GM21381 (cell line): ENCODE measurements around the gene TTC31.
"Not testable (repeated sequence)": the region's sequence is repeated elsewhere in the genome, so short reads cannot be mapped to it uniquely, and the experiment has no call there.

Experiments
- ATAC-seq: cut with Tn5 transposase; IDR thresholded peaks from one replicate; pipeline ENCODE4 v1.9.1; 2021; ENCODE audit warnings: mild to moderate bottlenecking, moderate library complexity; ENCODE audit not compliant: unreplicated experiment

Gene TTC31

DNA sequence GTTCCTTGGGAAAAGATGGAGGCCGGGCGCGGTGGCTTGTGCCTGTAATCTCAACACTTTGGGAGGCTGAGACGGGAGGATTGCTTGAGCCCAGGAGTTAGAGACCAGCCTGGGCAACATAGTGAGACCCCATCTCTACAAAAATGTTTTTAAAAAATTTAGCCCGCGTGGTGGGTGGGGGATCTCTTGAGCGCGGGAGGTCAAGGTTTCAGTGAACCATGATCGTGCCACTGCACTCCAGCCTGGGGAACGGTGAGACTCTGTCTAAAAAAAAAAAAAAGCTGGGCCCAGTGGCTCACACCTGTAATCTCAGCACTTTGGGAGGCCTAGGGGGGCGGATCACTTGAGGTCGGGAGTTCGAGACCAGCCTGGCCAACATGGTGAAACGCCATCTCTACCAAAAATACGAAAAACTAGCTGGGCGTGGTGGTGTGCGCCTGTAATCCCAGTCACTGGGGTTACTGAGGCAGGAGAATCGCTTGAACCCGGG, 839 bp downstream of the TTC31 start:
- not testable (repeated sequence) for ATAC-seq

DNA sequence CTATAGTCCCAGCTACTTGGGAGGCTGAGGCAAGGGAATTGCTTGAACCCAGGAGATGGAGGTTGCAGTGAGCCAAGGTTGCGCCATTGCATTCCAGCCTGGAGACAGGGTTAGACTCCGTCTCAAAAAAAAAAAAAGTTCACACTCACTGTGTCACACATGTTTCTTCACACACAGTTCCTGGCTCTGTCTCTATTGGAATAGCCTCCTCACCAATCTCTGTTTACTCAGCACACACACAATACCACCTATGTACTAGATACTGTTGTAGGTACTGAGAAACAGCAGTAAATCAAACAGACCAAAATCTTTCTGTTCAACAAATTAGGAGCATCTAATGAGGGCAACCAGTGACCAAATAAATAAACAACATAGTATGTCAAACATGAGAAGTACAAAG, 3.3 kb downstream of the TTC31 start:
- no peak for ATAC-seq

DNA sequence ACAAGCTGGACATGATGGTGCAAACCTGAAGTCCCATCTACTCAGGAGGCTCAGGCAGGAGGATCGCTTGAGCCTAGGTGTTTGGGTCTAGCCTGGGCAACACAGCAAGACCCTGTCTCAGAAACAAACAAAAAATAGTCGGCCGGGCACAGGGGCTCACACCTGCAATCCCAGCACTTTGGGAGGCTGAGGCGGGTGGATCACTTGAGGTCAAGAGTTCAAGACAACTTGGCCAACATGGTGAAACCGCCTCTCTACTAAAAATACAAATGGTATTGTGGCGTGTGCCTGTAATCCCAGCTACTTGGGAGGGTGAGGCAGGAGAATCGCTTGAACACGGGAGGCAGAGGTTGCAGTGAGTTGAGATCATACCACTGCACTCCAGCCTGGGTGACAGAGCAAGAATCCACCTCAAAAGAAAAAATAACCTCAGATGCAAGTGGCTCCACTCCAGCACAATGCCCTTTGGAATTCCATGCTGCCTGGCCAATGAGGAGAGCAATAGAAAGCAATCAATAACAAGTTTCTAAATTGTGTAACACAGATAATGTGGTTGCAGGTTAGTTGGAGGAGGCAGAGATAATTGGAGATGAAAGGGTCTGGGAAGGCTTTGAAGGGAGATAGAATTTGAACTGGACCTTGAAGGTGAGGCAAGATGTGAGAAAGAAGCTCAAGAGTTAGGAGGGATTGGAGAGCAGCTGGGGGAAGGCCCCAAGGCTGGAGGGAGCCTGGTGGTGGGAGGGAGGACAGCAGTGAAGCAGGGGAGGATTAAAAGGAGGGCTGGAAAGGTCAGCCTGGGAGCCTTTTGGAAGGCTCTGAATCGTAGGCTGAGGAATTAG, 6.0 kb downstream of the TTC31 start:
- no peak for ATAC-seq

DNA sequence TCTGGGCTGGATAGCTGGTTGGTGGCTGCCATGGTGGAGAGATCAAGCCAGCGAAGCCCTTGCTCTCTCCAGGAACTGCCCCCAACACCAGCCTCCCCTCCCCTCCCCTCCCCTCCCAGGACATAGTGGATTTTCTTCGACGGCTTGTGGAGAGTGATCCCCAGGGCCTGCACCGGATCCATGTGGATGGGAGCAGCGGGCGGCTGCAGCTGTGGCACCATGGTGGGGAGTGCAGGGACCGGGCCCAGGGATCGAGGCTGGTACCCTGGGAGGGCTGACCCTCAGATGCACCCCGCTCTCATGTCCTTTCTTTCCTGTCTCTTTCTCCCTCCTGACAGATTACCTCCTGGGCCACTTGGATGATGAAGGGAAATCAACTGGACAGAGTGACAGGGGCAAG, 7.0 kb downstream of the TTC31 start:
- no peak for ATAC-seq

DNA sequence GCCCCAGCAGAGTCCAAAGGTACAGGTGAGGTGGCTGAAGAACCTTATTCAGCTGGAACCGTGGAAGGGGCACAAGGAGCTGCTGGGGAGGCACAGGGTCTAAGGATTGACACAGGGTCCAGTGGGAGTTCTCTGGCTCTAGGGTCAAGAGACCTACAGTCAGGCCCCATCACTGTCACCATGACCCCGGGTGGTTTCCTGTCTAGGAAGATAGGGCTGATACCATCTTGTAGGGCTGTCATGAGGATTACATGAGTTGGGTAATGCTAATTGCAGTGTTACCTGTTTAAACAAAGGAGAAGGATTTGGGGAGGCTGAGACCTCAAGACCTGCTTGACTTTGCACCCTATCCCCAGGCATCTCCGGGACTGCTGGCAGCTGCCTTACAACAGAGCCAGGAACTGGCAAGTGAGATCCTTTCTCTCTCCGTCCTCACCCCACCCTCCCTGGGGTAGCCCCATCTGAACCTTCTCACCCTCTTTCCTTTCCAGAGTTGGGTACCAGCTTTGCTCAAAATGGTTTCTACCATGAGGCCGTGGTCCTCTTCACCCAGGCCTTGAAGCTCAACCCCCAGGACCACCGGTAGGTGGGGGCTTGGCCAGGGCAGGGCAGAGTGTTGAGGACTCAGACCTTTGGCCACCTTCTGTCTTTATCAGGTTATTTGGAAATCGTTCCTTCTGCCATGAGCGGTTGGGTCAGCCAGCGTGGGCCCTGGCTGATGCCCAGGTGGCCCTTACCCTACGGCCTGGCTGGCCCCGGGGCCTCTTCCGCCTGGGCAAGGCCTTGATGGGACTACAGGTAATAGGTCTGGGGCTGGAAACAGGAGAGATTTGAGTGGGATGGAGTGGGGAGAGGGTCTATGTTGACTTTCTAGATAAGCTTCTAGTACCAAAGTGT, 9.0 kb downstream of the TTC31 start:
- ATAC-seq = no peak

DNA sequence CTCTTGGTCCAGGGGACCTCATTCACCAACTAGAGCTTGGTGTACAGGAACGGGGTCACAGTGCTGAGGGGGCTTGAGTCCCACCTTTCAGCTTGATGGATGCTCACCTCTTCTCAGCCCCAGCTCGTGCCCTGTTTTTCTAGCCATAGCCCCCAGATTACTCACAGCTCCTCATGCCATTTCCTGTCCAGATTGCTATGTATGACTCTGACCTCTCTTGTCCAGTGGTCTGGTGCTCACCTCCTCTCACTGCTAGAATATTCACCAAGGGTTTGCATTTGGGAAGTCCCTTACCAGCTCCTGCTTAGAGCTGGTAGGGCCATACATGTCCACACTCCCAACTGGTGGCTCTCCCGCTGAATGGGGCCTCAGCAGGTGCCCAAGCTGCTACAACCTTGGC, 10.7 kb downstream of the TTC31 start:
- ATAC-seq = no peak

DNA sequence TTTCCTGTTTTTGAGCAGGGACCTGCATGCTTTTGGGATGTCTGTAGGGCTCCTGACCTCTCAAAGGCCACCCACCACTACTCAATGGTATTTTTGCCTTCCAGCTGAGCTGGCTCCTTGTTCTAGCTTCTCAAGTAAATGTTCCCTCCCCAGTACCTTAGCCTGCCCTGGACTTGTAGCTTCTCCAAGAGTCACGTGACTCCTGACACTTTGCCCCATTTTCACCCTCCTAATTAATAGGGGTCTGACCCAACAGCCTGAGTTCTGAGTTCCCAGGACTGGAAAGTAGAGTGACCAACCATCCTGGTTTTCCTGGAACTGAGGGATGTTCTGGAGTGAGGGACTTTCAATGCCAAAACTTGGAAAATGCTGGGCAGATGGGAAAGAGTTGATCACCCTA, 12.6 kb downstream of the TTC31 start:
- ATAC-seq = no peak

DNA sequence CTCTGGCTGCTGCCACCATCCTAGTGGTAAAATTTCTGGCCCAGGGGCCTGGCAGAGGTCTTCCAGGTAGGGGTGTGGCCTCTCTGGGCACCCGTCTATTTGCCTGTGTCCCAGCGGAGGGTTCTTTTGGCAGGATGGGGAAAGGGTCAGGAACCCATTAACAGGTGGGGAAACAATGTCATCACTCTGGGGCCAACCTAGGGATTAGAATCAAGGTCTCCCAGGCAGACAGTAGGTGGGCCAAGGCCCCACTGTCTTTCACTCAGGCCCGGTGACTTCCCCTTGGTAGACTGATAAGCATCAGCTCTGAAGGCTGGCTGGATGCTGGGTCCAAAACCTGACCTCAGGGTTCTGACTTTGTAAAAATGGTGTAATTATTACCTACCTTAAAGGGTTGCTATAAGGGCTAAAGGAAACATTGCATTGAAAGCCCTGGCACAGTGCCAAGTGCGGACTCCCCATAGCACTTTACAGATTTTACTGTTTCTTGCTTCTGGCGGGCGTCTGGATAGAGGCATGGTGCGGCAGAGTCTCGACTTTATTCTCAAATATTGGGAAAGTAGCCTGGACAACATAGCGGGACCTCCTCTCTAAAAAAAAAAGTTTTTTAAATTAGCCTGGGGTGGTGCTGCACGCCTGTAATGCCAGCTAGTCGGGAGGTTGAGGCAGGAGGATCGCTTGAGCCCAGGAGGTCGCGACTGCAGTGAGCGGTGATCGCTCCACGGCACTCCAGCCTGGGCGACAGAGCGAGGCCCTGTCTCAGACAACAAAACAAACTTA, 14.3 kb downstream of the TTC31 start:
- ATAC-seq = no peak

DNA sequence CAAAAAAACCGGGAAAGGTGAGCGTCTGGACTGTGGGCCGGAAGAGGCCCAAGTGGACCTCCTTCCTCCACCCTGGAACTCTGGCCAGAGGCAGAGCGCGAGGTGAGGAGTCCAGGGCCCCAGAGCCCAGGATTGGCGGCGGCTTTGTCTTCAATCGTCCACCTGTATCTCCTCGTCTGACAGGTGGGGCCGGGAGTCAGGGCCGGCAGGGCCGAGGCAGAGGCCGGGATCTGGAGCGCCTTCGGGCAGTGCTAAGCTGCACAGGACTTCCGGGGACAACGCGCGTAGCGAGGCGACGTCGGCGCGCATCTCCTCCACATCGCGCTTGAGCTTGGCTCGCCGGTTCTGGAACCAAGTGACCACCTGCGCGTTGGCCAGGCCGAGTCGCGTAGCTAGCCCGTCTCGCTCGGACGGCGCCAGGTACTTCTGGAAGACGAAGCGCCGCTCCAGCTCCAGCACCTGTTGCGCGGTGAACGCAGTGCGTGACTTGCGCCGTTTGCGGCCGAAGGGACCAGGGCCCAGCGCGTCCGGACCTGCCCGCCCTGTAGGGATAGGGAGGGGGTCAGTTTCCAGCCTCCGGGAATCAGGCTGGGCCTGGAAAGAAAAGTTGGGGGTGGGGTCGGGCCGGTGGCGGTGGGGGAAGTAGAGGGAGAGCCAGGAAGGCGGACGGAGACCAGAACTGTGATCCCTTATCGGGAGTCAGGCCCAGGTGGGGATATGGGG, 15.1 kb downstream of the TTC31 start:
- no peak for ATAC-seq

DNA sequence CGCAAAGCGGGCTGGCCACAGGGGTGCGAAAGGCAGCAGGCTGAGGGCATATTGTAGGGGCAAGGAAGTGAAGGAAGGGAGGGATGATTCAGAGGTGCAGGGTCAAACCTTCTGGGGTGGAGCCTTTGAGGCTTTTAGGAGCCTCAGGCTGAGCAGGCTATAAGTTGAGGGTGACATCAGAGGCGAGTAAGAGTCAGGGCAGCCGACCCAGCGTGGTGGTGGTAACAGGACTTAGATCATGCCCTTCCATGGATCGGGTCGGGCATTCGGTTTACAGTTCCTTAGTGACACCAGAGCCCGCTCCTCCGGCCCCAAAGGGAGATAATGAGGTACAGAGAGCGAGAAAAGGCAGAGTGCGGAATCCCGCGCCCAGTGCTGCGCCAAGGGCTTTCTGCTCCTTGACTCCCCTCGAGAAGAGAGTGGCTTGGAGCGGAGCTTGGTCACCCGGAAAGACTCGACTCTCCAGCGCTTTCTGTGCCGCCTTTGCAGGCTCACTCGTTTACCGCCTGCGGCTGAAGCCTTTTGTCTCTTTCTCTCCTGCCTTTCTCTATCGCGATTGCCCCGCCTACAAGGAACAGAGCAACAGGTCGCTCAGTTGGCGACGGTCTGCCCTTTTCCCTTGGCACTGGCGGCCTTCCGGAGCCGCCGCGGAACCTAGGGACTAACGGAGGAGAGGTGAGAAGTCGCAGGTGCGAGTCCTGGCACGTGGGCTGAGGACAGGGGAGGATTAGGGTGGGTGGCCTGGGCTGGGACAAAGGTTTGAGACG, 15.8 kb downstream of the TTC31 start:
- ATAC-seq = no peak

DNA sequence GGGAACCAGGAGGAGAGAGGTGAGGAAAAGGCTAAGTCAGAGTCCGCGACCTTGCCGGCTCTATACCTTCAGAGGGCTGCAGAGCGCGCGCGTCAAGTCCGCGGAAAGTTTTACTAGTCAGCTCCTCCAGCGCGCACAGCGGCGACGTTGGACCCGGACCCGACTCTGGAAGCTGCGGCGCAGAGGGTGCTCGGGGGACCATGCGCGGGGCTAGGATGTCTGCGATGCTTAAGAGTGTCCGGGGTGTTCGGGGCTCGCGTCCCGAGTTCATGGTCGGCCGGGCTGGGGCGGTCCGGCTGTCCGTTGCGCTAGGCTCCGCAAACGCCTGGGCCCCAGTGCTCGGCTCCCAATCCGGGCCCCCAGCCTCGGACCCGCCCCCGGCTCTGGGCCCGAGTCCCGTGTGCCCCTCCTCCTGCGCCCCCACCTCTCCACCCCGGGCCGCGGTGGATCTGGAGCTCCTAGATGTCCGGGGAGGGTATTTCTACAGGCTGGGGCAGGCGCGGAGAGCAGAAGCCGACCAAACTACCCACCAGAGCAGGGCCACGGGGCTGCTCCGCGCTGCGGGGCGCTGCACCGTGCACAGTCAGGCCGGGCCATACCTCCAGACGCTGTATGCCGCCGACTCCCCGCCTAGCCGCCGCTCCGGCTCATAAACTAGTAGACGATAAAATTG, 16.5 kb downstream of the TTC31 start, which contains the start of gene LBX2:
Gene LBX2, minus strand, starts transcription at position 337 of the 673 bp plus-strand sequence. Its CDS starts 66 bp downstream, at position 271.
- ATAC-seq = no peak

DNA sequence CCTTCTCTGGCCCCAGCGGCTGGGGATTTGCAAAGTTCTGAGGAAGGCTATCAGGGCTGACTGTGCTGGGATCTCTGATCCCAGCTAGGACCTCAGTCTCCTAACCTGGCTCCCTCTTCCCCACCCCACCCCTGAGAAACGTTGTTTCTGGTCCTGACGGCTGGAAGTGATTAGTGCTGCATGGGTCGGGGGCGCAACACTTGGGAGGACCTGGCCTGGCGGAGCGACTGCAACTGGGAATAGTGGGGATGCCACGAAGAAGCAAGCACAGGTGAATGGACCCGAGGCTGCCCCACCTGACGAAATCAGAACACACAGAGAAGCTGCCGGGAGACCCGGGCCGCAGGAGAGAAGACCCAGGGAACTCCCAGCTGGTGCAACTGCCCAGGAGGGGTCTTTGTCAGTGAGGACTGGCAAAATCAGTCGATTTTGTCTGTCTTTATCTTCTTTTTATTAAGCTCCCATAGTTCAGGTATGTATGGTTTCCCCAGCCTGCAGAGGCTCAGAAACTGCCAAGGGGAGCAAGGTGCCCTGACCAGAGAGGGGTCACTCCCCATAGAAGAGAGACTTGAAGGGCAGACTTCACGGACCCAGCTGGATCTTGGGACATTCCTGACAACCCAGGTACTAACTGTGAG, 17.2 kb downstream of the TTC31 start:
- no peak for ATAC-seq

DNA sequence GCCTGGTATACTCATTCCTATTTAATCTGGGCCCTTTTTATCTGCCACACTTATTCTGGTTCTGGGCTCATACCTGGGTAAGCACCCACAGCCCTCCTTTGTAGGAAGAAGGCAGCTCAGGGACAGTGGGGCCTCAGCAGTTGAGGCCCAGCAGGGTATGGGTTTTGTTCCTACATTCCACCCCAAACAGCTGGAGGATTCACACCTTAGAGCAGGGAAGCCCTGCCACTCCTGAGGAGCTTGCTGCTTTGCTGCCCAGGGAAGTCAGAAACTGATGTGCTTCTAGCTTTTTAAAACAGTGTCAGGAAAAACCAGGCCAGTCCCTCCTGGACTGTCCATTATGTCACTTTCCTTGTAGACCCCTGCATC, 17.7 kb downstream of the TTC31 start:
- ATAC-seq = no peak

DNA sequence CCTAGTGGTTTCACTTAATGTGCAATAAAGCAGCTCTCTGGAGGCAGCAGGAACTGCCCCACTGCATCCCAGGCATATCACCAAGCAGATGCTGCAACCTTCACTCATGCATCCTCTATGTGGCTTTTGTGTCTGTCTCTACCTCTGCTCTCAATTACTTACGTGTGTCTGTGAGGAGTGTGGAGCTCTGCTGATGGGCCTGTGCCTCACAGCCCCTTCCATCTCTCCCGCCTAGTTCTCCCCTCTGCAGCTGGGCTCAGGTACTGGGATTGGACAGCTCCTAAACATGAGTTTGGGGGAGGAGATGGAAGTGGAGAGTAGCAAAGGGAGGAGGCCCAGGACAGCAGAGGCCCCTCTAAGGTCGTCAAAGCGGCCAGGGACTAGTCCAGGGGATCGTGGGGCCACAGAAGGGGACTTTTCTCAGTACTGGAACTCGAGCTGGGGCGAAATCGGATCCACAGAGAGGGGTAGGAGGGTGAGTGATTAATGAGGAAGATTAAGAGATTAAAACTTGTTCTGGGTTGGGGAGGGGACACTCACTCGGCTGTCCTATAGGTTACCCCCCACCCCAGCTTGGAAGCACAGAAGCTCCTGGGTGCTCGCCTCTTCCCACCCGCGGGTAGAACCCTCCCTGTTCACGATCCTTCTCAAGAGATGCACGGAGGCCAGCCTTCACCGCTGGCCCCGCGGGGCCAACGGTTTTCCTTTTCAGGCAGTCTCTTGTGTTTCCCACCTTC, 18.6 kb downstream of the TTC31 start:
- no peak for ATAC-seq

DNA sequence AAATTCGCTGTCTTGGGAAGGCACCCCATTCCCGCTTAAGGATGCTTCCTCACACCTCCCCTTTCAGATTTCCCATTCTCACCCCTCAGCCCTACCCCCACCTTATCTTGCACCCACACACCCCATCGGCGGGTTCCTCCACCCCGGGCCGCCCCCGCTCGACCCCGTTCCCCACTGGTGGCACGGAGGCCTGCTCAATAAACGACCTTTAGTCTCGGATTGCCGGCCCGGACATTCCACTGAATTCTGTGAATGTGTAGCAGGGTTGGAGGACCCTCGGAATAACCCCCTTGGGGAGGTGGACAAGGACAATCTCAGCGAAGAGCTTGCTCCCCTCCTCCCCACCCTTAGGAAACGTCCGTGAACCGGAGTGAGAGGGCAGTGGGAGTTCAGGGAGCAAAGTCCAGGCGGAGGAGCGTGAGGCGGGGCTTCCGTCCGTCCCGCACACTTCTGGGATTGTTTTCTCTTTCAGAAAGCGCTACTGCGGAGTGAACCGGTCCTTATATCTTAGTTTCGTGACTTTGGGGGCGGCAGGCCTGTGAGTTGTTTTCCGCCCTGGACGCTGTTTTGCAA, 19.4 kb downstream of the TTC31 start:
- ATAC-seq = no peak

DNA sequence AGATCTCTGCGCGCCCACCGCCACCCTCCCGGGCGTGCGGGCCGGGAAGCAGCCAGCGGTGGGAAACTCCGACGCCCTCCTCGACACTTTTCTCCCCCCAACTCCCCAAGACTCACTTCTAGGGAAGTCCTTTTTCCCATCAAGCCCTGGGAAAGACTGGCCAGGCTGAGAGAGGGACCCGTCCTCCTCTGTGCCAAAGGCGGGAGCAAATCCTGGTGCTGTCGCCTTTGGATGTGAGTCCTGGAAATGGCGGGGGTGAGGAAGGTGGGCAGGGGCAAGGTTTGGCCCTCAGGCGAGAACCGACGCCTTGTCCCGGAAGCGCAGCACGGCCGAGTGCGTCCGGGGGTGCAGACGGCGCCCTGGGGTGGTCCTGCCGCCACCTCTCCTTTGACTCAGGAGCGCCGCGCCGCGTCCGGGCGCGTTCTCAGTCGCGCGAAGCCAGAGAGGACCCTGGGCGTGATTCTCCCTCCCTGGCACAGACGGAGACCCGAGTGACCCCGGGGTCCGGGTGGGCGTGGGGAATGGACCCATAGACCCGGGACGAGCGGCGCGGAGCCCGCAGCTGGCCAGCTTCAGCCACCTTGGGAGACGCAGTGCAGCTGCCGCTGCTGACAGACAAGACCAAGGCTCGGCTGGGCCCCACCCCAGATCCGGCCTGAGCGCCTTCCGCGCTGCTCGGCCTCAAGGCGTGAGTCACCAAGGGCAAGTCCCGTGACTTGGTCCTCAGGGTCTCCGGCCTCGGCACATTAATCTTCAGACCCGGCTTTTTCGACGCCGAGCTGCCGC, 20.0 kb downstream of the TTC31 start:
- ATAC-seq = no peak
